Mesenteric fat pad (tissue), 1 donor: ENCODE measurements around the gene CUX1. TPM values are rescaled to one million over a fixed set of nuclear protein-coding genes. Genes with fewer than 3 reads are reported as not detected.
"Not testable (repeated sequence)": the region's sequence is repeated elsewhere in the genome, so short reads cannot be mapped to it uniquely, and the experiment has no call there.

ENCODE experiments used
- DNase-seq: peaks from one replicate; pipeline ENCODE4 v3.0.0-alpha.2; 2020; ENCODE audit warnings: low spot score
- total RNA-seq: library from RNA; stranded (reverse); fragmentation: NEBNext Ultra II Directional; extraction: Animal tissue kit (Norgen Biotek cat#: 25700); gene quantifications from one replicate; pipeline ENCODE4 v1.2.1, GENCODE V29; 2021
- donor health status: DM: yes; HTN: yes; CAD: no.

The CUX1 gene
- total RNA-seq, 1 donor from 2014 or later: 115 TPM

GRCh38 chr7:101792051-101792681 is 25.3 kb upstream of the CUX1 start:
- no peak for DNase-seq

- DNase-seq: not testable (repeated sequence)
These were observed 24.7 kb upstream of the CUX1 start for GRCh38 chr7:101792682-101793071.

GRCh38 chr7:101795461-101795860 is 22.0 kb upstream of the CUX1 start:
- DNase-seq: peak; percentile 37

- peak; percentile 37 for DNase-seq
These were observed 19.3 kb upstream of the CUX1 start for GRCh38 chr7:101798173-101798572.

- peak; percentile 24 for DNase-seq
These were observed 14.0 kb upstream of the CUX1 start for GRCh38 chr7:101803203-101804087.

GRCh38 chr7:101804088-101804963 is 13.1 kb upstream of the CUX1 start:
- peak; percentile 45 for DNase-seq

GRCh38 chr7:101804967-101805366 is 12.5 kb upstream of the CUX1 start:
- DNase-seq: peak; percentile 51

GRCh38 chr7:101812595-101812994 is 4.8 kb upstream of the CUX1 start:
- no peak for DNase-seq

GRCh38 chr7:101813402-101814019 is 3.9 kb upstream of the CUX1 start:
- no peak for DNase-seq

- DNase-seq: peak; percentile 91
These were observed 3.1 kb upstream of the CUX1 start for GRCh38 chr7:101814081-101814990.

- peak; percentile 91 for DNase-seq
These were observed 2.2 kb upstream of the CUX1 start for GRCh38 chr7:101814991-101815825.

- peak; percentile 90 for DNase-seq
These were observed 1.4 kb upstream of the CUX1 start for GRCh38 chr7:101815826-101816594.

- DNase-seq: peak; percentile 90
These were observed 593 bp upstream of the CUX1 start for GRCh38 chr7:101816595-101817470.

GRCh38 chr7:101818287-101819071 is 1.1 kb downstream of the CUX1 start:
- DNase-seq: peak; percentile 64

- peak; percentile 45 for DNase-seq
These were observed 1.8 kb downstream of the CUX1 start for GRCh38 chr7:101819183-101819582.

- DNase-seq: no peak
These were observed 2.6 kb downstream of the CUX1 start for GRCh38 chr7:101819913-101820522.
